GM12891 (cell line): Measurements from ENCODE around the gene AVEN.

Experiments
- DNase-seq: peaks from one replicate; pipeline ENCODE4 v3.0.0; 2011; ENCODE audit warnings: low spot score; ENCODE audit not compliant: insufficient read length
- FAIRE-seq: peaks from 2 replicates; lab custom pipeline; 2011; peaks lifted over from hg19 to GRCh38; lab: Jason Lieb, UNC
- PAX5 ChIP-seq: IDR thresholded peaks from 2 replicates; pipeline ENCODE4 v1.6.1; 2011; ENCODE audit warnings: low read length, moderate library complexity, mild to moderate bottlenecking; ENCODE audit not compliant: insufficient read depth, severe bottlenecking
- POLR2A ChIP-seq: IDR thresholded peaks from 2 replicates; pipeline ENCODE4 v1.6.1; 2011; ENCODE audit warnings: low read depth, low read length, control low read depth
- POLR2AphosphoS5 ChIP-seq: IDR thresholded peaks from 2 replicates; pipeline ENCODE4 v1.6.1; 2011; ENCODE audit warnings: low read depth, low read length, control low read depth
- POU2F2 ChIP-seq: IDR thresholded peaks from 2 replicates; pipeline ENCODE4 v1.6.1; 2011; ENCODE audit warnings: low read depth, mild to moderate bottlenecking, control low read depth, low read length, moderate library complexity
- SPI1 ChIP-seq: IDR thresholded peaks from 2 replicates; pipeline ENCODE4 v1.6.1; 2011; ENCODE audit warnings: low read depth, low read length, control low read depth
- TAF1 ChIP-seq: IDR thresholded peaks from 2 replicates; pipeline ENCODE4 v1.6.1; 2011; ENCODE audit warnings: low read depth, low read length, control low read depth

The AVEN gene

GRCh38 chr15:33934396-33934795 lies 104.6 kb downstream of the AVEN start:
- no peak for TF ChIP-seq POU2F2
- no peak for TF ChIP-seq PAX5
- no peak for TF ChIP-seq POLR2AphosphoS5
- no peak for TF ChIP-seq SPI1
- TF ChIP-seq TAF1 = no peak
- no peak for TF ChIP-seq POLR2A
- DNase-seq (no peak), FAIRE-seq (no peak)

GRCh38 chr15:33932734-33933133 lies 106.3 kb downstream of the AVEN start:
- TF ChIP-seq POU2F2 (no peak), SPI1 (no peak), PAX5 (no peak), POLR2AphosphoS5 (no peak), TAF1 (no peak), POLR2A (no peak)
- FAIRE-seq (no peak), DNase-seq (no peak)

GRCh38 chr15:33926260-33926659 lies 112.7 kb downstream of the AVEN start:
- FAIRE-seq (no peak), DNase-seq (no peak)
- TF ChIP-seq POLR2A (no peak), POU2F2 (no peak), POLR2AphosphoS5 (no peak), PAX5 (no peak), TAF1 (no peak), SPI1 (no peak)

GRCh38 chr15:33923446-33923845 lies 115.6 kb downstream of the AVEN start:
- FAIRE-seq (no peak), DNase-seq (no peak)
- TF ChIP-seq POU2F2 (no peak), POLR2AphosphoS5 (no peak), SPI1 (no peak), PAX5 (no peak), TAF1 (no peak), POLR2A (no peak)

GRCh38 chr15:33915571-33916407 lies 123.2 kb downstream of the AVEN start:
- TF ChIP-seq POLR2AphosphoS5 (no peak), TAF1 (no peak), POU2F2 (no peak), PAX5 (no peak), POLR2A (no peak)
- FAIRE-seq (no peak), DNase-seq (no peak)

- TF ChIP-seq POLR2AphosphoS5 (no peak), PAX5 (no peak), POU2F2 (no peak), SPI1 (no peak), TAF1 (no peak), POLR2A (no peak)
- DNase-seq (no peak), FAIRE-seq (no peak)
Measured at GRCh38 chr15:33913459-33913858, 125.5 kb downstream of the AVEN start.

GRCh38 chr15:33912326-33912725 lies 126.7 kb downstream of the AVEN start:
- TF ChIP-seq POU2F2 (no peak), PAX5 (no peak), POLR2A (no peak), POLR2AphosphoS5 (no peak), TAF1 (no peak), SPI1 (no peak)
- FAIRE-seq (no peak), DNase-seq (no peak)

- FAIRE-seq = no peak
- TF ChIP-seq TAF1 = no peak
- no peak for TF ChIP-seq POU2F2
- no peak for TF ChIP-seq POLR2AphosphoS5
Measured at GRCh38 chr15:33910741-33911140, 128.3 kb downstream of the AVEN start.

GRCh38 chr15:33908406-33908805 lies 130.6 kb downstream of the AVEN start:
- TF ChIP-seq POLR2AphosphoS5 (no peak), PAX5 (no peak), POLR2A (no peak)
- no peak for FAIRE-seq
- DNase-seq = no peak

More at GRCh38 chr15:33910741-33911140, 128.3 kb downstream of the AVEN start:
- DNase-seq = no peak

- no peak for TF ChIP-seq PAX5
- no peak for TF ChIP-seq POLR2A
- no peak for TF ChIP-seq TAF1
- TF ChIP-seq SPI1 = no peak
- TF ChIP-seq POU2F2 = no peak
- no peak for TF ChIP-seq POLR2AphosphoS5
- no peak for DNase-seq
- FAIRE-seq = no peak
Measured at GRCh38 chr15:33907326-33907725, 131.7 kb downstream of the AVEN start.

GRCh38 chr15:33903661-33904060 lies 135.3 kb downstream of the AVEN start:
- FAIRE-seq (no peak), DNase-seq (no peak)
- no peak for TF ChIP-seq POLR2AphosphoS5
- no peak for TF ChIP-seq POU2F2
- TF ChIP-seq POLR2A = no peak
- no peak for TF ChIP-seq PAX5
- no peak for TF ChIP-seq TAF1
- no peak for TF ChIP-seq SPI1
